NT2/D1 (cell line): Measurements from ENCODE around the gene AGBL5.

Experiments used
- SUZ12 ChIP-seq: IDR thresholded peaks from 2 replicates; pipeline ENCODE4 v1.6.1; 2011; ENCODE audit not compliant: insufficient read length, insufficient read depth; ENCODE audit errors: extremely low read depth
- YY1 ChIP-seq: IDR thresholded peaks from 2 replicates; pipeline ENCODE4 v1.6.1; 2011; ENCODE audit not compliant: insufficient read length, insufficient read depth
- ZNF274 ChIP-seq: IDR thresholded peaks from 2 replicates; pipeline ENCODE4 v1.6.1; 2011; ENCODE audit warnings: mild to moderate bottlenecking, low read depth, low read length

DNA sequence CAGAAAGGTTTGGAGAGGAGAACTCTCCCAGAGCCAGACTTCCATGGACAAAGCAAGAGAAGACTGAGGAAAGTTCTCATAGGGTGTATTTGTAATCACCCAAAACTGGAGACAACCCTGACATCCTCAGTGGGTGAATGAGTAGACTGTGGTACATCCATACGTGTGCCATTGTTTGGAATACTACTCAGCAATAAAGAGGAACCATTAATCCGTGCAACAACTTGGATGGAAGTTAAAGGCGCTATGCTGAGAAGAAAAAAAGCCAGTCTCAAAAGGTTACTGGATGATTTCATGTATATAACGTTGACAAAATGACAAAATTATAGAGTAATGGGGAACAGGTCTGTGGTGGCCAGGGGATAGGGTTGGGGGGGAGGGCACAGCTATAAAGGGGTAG lies 42.8 kb upstream of the AGBL5 start:
- TF ChIP-seq YY1 (no peak), ZNF274 (no peak), SUZ12 (no peak)
